ENCODE measurements around the gene H1-8.

- TF ChIP-seq CTCF (conservative IDR thresholded peaks at IDR 0.05), result no peak
- no peak for TF ChIP-seq EZH2 (IDR thresholded peaks at IDR 0.05; ENCODE audit: low read depth)
These were observed 43.1 kb downstream of the H1-8 start for GRCh38 chr3:129585949-129586657.
